NCI-H510A (cell line): ENCODE results near the gene SLC6A2.

Experiments used
- DNase-seq: peaks from one replicate; lab custom pipeline; 2025; lab: John Stamatoyannopoulos, UW

SLC6A2 gene

DNA sequence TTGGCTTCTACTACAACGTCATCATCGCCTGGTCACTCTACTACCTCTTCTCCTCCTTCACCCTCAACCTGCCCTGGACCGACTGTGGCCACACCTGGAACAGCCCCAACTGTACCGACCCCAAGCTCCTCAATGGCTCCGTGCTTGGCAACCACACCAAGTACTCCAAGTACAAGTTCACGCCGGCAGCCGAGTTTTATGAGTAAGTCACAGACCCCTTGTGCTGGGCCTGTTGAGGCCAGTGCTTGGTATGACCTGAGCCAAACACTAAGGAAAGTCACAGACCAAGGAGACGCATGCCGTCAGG, 16.1 kb downstream of the SLC6A2 start:
- no peak for DNase-seq

DNA sequence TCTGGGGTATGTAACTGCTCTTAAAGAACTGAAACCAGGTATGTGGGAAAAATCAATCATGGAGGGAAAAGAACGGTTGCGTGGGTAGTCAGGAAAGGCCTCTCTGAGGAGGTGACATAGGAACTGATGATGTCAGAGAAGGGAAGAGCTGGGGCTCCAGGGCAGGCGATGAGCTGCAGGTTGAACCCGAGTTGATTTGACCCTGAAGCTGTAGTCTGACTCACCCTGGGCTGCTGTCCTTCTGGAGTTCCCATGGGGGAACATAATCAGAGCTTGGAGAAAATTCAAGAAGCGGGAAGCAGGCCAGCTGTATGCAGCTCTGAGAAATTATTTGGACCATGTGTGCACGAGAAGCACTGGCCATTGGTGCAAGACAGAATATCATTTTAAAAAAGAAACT, 16.7 kb downstream of the SLC6A2 start:
- DNase-seq: no peak

DNA sequence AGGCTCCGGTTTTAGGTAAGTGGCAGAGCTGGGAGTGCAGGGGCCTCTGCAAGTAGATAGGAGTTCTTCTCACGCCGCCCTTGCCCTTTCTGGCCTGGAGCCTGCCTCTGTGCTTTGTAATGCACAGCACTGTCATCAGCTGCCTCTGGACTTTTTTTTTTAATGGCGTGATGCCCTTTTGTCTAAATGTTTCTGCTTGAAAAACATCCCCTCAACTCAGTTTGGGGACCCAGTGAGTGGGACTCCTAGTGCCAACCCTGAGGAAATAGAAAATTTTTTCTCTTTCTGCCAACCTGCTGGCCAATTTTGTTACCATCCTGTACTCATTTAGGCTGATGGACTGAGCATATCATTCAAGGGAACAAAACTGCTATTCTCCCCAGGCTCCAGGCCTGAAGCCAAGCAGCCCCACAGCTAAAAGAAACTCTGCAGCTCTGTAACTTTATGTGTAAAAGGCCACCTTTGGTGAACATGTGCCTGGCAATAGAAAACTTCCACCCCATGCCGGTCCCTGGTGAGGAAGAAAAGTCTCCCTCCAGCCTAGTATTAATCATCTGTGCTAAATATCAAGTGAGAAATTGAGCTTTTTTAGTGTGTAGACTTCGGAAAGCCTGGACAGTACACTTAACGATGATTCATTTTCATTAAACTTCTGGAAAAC, 22.5 kb downstream of the SLC6A2 start:
- no peak for DNase-seq

DNA sequence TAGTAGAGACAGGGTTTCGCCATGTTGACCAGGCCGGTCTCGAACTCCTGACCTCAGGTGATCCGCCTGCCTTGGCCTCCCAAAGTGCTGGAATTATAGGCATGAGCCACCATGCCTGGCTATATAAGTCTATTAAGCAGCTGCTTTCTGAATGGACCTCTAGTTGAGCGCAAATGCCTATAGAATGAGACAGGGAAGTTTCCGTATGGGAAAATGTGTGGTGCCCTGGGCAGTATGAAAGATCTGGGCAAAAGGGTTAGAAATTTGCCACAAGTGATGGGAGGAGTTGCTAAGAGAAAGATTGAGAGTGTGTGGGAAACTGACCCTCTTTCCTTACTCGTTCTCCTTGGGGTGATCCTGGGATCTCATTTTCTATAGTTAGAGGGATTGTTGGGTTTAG, 26.3 kb downstream of the SLC6A2 start:
- no peak for DNase-seq

DNA sequence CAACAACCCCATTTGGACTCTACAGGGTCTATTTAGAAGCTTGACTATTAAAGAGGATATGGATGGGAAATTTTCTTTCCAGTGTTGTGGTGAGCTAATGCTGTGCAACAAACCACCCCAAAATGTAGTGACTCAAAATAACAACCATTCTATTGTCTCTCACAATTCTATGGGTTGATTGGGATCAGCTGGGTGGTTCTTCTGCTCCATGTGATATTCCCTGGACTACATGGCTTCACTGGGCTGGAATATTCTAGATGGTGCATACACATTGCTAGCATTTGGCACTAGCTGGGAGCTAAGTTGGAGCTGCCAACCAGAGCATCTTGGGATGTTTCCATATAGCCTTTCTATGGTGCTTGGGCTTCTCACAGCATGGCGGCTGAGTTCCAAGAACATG, 30.2 kb downstream of the SLC6A2 start:
- no peak for DNase-seq

DNA sequence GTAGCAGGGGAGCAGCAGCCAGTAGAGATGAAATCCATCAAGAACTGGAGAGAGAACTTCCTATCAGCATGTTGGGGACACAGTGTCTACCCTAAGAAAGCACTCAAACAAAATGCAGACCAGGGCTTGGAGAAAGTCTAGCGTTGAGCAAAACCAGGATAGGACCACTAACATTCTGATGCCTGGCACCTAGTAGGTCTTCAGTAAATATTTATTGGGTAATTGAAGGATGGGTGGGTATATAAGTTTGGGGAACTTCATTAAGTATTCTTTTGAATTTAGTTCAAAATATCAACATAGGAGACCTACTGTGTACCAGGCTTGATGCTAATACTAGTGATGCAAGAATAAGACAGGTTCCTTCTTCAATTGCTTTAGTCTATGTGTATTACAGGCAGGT, 30.9 kb downstream of the SLC6A2 start:
- no peak for DNase-seq

DNA sequence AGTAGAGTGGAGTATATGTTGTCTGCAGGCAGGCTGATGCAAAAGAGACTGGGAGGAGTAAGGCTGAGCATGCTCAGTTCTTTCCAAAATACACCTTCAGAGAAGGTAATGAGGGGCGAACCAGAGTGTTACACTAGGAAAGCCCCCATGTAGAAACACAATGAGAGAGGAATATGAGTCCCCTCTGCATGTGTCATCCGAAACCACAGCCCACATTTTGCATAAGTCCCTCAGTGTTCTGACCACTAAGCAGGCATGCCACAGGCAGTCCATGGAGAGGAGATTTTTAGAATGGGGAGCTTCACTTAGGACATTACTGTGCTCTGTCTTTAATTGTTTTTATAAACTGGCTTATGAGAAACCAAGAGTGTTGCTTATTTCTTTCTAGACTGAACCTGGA, 32.0 kb downstream of the SLC6A2 start:
- no peak for DNase-seq

DNA sequence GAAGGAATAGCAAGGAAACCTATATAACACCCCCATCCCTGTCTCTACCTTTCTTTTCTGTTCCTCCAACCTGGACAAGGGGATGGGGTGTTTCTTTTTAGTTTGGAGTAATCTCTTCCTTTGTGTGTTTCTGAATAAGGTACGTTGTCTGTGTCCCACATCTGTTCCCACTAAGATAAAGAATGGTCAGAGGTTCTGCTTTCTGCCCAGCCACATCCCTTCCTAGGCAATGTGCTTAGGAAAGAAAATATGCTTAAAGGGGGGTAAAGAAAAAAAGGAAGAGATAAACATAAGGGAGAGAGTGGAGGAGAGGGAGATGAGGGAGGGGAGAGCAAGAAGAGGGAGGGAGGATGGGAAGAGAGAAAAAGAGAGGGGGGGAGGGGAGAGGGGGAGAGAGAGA, 35.1 kb downstream of the SLC6A2 start:
- no peak for DNase-seq

DNA sequence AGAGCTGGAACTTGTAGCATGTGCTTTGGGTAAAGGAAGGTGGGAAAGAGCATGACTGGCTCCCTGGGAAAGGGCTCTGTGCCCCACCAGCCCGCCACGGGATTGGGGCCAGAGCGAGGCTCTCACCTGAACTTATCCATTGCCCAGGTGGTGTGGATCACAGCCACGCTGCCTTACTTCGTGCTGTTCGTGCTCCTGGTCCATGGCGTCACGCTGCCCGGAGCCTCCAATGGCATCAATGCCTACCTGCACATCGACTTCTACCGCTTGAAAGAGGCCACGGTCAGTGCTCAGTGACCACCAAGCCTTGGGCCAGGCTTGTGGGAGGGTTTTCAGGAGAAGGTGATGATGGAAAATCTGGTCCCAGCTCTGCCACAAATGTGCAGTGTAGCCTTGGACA, 36.0 kb downstream of the SLC6A2 start:
- DNase-seq: no peak

DNA sequence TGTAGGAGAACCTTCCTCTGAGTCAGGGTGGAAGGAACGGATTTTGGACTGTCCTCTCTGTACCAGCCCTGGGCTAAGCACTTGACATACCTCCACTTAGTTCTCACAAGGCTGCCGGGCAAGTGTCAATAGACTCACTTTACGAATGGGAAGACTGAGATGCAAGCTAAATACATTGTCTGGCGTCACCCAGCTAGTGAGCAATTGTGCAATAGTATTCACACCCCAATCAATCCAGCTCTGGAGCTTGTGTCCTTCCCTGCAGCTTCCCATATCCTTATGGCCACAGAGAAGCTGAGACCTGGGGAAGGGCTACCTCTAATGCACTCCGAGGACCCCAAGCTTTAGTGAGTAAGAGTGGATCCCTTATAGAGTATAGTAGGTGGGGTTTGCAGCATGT, 39.8 kb downstream of the SLC6A2 start:
- no peak for DNase-seq

DNA sequence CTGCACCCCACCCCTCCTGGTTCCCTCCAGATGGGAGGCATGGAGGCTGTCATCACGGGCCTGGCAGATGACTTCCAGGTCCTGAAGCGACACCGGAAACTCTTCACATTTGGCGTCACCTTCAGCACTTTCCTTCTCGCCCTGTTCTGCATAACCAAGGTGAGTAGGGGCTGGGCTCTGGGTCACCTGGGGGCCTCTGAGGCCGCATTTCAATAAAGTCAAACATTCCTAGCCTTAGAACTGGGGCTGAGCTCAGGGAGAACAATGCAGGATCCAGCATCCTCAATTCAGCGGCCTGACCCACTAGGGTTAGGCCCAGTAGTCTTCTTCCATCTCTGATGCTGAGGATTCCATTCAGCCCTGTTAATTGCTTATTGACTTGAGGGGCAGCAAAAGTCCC, 42.1 kb downstream of the SLC6A2 start:
- DNase-seq: no peak

DNA sequence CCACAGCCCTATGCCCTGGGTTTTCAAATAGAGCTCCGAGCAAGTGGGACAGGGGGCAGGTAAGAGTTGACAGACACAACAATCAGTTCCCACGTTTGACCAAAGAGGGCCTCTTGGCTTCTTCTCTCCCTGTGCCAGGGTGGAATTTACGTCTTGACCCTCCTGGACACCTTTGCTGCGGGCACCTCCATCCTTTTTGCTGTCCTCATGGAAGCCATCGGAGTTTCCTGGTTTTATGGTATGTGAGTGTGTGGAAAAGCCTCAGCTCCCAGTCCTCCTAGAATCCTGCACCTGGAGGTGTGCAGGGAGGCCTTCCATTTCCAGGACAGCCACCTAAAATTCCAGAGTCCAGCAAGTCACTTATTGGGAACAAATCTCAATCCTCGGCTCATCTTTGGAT, 42.5 kb downstream of the SLC6A2 start:
- no peak for DNase-seq

DNA sequence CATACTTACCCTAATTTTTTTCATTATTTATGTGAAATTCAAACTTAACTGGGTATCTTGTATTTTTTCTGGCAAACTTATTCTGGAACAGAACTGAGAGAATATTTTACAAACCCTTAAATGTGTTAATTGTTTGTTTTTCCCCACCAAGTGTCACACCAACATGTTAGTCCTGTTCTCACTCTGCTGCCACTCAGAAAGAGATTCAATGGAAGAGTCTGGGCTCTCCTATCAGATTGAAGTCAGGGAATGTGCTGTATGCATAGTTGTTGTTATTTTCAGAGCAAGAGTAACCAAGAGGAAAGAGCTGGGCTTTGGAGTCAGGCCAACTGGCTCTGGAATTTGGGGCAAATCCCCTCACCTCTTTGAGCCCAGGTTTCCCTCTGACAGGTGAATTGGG, 43.2 kb downstream of the SLC6A2 start:
- no peak for DNase-seq

DNA sequence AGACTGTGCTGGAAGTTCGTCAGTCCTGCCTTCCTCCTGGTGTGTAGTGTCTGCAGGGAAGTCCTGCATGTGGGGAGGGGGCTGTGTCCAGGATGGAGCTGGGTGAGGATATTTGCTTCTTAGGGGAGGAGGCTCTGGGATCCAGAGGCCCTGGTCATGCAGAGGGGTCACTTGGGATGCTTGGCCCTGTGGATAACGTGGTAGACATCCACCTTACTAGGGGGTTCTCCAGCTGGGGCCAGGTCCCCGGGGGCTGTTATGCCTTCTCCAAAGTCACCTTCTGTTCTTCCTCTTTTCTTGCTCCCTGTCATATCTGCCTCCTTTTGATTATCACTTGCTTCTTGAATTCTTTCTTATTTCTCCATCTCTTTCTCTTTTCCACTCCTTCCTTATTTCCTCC, 43.8 kb downstream of the SLC6A2 start:
- no peak for DNase-seq

DNA sequence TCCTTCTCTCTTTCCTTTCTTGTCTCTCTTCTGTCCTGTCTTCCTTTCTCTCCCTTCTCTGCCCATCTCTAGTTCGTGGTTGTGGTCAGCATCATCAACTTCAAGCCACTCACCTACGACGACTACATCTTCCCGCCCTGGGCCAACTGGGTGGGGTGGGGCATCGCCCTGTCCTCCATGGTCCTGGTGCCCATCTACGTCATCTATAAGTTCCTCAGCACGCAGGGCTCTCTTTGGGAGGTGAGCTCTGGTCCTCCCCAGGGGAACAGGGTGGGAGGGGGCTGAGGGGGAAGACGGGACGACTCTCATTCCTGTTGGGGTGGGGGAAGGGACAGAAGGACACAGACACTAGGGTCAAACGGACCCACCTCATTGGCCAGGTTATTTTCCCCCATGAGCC, 44.3 kb downstream of the SLC6A2 start:
- DNase-seq: no peak

DNA sequence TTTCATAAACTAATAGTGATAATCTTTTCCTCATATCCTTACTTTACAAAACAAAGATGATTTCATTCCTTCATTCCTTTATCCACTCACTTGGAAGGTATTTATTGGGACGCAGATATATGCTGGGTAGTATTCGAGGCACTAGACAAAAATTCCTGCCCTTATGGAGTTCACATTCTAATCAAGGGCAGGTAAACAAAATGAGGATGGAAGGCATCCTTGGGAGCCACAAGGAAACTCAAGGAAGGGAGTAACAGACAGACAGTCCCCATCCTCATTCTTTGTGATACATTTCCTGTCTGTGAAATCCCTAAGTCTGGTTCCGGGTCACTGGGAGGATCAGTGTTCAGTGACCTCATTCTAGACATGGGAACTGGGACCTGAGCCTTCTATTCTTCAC, 45.2 kb downstream of the SLC6A2 start:
- no peak for DNase-seq

DNA sequence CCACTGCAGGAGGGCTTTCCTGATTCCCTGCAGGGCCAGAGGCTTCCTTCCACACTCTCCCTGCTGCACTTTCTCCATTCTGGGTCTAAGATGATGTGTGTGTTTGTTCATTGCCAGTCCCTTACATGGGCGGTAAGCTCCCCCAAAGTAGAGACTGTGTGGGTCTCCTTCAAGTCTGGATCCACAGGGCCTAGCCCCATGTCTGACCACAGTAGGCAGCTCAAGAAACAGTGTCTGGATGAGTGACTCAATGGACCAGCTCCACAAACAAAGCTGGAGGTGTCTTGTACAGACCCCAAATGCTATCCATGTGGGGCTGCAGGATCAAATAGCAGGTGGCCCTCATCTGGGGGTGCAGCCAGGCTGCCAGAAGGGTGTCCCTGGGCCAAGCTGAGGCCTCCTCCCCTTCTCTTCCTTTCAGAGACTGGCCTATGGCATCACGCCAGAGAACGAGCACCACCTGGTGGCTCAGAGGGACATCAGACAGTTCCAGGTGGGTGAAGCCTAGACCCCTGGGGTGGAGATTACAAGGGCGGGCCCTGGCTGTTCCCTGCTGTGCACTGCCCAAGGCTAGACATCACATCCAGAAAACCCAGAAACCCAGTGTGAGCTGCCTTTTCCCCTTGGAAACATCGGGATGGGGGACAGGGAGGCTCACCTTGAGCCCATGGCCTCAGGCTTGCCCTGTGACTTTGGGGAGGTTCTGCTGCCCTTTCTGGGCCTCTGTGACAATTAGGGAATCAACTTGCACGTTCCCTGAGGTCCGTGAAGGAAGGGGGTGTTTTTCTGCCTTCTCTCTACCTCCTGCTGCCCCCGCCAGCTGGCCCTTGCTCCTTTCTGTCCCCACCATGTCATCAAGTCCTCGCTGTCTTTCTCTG, 45.9 kb downstream of the SLC6A2 start:
- DNase-seq: no peak

DNA sequence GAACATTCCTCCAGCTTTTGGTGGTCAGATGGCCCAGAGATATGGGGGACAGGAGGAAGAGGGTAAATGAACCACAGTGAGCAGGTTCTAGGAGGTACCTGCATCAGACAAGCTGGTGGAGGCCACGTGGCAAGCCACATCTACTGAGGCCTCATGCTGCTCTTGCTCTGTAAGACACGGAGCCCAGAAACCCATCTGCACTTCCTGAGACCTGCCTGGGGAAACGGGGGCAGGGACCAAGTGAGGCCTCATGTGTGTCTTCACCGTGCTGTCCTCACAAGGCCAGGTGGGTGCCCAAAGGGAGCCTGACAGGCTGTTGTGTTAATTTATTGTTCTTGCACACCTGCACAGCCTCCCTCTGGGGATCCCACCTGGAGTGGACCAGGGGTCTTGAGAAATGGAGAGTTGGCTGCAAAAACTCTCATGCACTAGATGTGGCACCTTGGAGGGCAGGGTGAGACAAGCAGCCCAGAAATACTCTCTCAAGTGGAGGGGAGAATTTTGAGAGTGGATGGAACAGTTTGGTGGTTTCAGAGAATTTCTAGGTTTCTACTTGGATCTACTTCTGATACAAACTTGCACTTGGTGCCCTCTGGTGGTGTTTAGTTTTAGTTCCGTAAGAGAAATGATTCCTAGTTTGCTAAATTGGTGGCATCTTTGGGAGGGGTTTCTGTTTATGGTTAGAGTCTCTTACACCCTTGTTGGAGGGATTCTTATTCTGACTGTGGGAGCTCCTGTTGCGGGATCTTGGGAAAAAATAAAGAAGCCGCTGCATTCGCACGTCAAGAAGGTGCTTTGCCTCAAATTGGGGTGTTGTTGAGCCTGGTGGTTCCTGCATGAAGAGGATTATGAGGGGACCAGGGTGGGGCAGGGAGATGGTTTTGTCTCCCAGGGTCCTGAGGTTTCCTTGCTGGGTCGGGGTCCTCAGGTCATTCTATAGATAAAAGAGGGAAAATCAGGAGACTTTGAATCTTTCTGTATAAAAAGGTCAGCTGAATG, 47.5 kb downstream of the SLC6A2 start:
- no peak for DNase-seq

DNA sequence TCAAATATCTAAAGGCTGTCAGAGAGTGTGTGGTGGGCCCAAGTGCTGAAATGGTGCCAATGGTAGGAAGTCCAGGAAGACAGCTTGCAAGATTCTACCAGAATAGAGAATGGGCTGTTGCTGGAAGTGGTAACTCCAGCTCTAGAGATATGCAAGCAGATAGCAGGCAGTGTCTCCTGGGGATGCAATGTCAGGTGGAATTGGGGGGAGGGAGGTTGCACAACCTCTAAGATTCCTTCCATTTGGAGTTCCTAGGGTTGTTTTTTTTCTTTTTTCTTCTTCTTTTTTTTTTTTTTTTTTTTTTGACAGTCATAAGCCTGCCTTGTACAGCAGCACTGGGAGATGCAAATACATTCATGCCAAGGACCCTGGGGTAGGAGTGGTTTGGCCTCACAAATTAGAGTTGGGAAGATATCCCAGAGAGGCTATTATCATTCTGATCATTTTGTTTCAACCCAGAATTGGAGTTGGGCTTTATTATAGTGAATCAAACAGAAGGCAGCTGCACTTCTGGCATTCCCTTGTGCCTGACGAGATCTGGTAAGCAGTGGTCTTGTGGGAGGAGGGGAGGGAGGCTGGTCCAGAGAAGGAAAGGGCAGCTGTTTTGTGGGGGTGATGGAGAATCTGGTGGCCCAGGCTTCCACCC, 51.1 kb downstream of the SLC6A2 start:
- no peak for DNase-seq

DNA sequence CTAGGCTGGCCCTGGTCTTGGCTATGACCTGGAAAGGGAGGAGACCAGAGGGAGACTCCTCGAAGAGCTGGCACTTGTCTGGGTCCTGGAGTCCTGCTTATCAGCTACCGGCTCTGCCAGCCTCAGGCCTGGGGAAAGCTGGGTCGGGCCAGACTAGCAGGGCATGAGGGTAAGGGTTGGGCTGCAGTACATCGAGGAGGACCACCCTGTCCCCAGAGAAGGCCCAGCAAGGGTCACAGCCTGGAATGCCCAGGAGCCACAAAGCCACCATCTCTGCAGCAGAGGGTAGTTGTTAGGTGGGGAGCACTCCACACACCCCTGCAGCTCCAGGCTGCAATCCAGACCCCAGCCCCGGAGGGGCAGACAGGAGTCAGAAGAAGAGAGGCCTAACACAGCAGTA, 54.0 kb downstream of the SLC6A2 start:
- DNase-seq: no peak

DNA sequence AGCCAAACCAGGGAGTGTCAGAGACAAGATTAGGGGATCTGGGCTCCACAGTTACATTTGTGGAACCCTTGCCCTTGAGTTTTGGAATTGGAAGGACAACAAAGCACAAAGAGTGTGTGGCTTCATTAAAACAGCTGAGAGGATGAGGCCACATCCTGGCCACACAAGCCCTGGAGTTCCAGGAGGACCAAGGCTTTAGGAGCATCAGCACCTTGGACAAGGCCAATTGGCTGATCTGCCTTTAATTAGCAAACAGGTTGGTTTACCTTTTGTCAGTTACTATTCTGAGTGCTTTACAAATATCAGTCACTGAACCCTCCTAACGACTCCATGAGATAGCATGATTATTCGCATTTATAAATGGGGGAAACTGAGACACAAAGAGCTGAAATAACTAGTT, 54.7 kb downstream of the SLC6A2 start:
- no peak for DNase-seq
